Choroid plexus epithelial cell (primary cell): Measurements from ENCODE around the gene LRRC49.
"Not testable (repeated sequence)": the region's sequence is repeated elsewhere in the genome, so short reads cannot be mapped to it uniquely, and the experiment has no call there.

Experiments
- DNase-seq: peaks from one replicate; pipeline ENCODE4 v3.0.0-alpha.2; 2010; ENCODE audit warnings: low read depth
- H3K4me3 ChIP-seq: 2 replicates; pipeline ENCODE4 v1.5.1; 2011; ENCODE audit warnings: low read depth, mild to moderate bottlenecking, control low read depth, low read length, moderate library complexity
- TF ChIP-seq, protein P1 (sequence below): conservative IDR thresholded peaks from 2 replicates; pipeline ENCODE4 v1.5.1; 2011; ENCODE audit warnings: low read depth, mild to moderate bottlenecking, control low read depth, inconsistent platforms, low read length, moderate library complexity

LRRC49 gene

DNA sequence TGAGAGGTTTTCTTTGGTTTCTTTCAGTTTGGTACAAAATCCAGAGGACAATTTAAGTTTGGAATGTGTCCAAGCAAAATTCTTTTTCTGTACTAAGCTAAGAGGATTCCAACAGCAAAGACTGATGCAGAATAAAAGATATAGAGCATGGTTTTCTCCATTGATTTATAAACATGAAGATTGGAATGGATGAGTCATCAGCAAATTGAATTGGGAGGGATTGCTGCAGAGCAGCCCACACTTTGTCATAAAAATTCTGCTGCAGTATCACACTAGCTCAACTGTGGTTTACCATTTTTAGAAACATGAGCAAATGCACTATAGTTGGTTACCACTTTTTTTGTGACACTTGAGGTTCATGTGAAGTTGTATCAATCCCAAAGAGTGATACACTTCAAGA lies 22.6 kb upstream of the LRRC49 start:
- DNase-seq, result peak; percentile 79
- TF ChIP-seq, protein P1, sequence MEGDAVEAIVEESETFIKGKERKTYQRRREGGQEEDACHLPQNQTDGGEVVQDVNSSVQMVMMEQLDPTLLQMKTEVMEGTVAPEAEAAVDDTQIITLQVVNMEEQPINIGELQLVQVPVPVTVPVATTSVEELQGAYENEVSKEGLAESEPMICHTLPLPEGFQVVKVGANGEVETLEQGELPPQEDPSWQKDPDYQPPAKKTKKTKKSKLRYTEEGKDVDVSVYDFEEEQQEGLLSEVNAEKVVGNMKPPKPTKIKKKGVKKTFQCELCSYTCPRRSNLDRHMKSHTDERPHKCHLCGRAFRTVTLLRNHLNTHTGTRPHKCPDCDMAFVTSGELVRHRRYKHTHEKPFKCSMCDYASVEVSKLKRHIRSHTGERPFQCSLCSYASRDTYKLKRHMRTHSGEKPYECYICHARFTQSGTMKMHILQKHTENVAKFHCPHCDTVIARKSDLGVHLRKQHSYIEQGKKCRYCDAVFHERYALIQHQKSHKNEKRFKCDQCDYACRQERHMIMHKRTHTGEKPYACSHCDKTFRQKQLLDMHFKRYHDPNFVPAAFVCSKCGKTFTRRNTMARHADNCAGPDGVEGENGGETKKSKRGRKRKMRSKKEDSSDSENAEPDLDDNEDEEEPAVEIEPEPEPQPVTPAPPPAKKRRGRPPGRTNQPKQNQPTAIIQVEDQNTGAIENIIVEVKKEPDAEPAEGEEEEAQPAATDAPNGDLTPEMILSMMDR, result no peak
- H3K4me3 ChIP-seq, result no peak overlapping the region

DNA sequence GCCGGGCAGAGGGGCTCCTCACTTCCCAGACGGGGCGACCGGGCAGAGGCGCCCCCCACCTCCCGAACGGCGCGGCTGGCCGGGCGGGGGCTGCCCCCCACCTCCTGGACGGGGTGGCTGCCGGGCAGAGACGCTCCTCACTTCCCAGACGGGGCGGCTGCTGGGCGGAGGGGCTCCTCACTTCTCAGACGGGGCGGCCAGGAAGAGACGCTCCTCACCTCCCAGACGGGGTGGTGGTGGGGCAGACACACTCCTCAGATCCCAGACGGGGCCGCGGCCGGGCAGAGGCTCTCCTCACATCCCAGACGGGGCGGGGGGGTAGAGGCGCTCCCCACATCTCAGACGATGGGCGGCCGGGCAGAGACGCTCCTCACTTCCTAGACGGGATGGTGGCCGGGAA lies 21.1 kb upstream of the LRRC49 start:
- not testable (repeated sequence) for H3K4me3 ChIP-seq, DNase-seq

DNA sequence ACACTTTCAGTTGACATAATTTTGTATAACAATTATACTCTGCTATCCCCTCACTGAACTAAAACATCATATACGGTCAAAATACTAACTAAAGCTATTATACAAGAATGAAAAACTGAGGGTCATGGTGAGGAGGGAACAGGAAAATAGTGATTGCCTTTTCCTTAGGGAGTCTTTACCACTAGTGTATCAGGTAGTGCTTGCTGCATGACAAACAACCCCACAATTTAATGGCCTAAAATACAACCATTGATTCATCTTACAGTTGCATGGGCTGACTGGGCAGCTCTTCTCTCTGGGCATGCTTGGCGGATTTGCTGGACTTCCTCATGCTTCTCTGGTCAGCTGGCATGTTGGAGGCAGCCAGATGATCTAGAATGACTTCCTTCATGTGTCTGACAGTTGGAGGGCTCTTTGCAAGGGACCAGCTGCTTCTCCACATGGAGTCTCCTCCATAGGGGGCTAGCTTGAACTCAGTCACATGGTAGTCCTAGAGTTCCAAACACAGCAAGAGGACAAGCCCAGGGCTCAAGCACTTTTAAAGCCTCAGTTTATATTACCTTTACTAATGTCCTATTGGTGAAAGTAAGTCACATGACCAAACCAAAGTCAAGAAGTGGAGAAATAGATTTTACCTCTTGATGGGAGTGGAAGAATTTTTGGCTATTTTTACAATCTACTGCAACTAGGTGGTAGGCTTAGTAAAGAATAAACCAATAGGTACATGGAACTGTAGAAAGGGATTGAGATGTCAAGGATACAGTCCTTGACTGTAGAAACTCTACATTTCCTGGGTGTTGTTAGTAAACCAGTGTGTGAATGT lies 19.2 kb upstream of the LRRC49 start:
- no peak for DNase-seq
- no peak overlapping the region for H3K4me3 ChIP-seq
- TF ChIP-seq, protein P1, result no peak

DNA sequence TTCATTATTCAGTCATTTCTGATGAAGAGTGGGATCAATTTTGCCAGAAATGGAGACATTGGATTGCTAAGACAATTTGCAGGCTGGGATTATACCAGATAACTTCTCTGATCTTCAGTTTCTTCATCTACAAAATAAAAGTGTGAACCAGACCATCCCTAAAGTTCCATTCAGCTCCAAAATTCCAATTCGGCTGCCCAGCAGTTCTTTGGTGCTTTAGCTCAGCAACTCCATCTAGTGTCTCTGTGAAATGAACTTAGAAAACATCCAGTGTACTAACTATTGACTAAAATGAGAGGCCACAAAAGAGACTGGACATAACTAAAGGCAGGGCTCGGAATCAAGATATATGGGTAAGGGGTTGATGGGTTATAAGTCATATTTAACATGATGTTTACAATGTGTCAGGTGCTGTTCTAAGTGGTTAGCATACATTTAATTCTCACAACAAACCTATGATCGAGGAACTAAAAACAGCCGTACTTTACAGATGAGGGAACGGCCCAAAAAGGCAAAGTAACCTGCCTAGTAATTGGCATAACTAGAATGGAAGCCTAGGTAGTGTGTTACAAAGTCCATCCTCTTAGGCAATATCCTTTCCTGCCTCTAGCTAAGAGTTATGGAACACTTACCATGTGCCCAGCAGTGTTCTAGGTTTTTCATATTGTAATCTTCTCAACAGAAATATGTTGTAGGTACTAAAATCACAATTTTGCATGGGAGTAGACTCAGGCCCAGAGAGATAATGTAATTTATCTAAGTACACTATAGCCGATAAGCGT lies 17.4 kb upstream of the LRRC49 start:
- peak; percentile 70 for DNase-seq
- H3K4me3 ChIP-seq, result no peak overlapping the region
- TF ChIP-seq, protein P1, result peak; percentile 79

DNA sequence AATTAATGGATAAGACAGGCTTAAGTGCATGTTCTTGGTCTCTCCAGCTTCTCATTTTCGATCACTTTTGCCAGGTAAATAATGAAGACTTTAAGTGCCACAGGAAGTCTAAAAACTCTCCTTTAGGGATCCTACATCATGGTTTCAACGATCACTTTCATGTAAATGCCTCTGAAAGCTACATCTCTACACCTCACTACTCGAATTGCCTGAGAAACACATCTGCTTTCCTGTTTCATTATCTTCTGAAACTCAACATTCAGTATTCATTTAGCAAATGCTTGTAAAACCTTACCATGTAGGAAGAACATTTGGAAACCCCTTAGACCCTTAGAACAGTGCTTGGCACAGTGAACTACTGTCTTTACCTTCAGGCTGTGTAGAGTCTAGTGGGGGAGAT lies 16.6 kb upstream of the LRRC49 start:
- no peak for DNase-seq
- no peak overlapping the region for H3K4me3 ChIP-seq
- TF ChIP-seq, protein P1, result no peak

DNA sequence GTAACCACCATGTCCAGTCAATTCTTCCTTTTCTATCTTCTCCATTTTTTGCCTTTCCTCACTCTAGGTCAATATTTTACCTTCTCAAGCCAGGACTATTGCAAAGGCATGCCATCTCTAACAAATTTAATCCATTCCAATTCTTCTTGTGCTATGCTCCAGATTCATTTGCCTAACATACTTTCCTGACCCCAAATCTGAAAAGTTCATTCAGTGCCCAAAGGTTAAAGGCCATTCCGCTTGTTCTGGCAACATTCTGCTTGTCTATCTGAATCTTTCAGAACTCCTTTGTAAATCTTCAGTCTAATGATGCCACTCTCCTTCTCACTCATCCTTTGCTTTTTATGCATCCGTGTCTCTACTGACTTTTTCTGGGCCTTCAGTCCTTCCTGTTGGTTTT lies 15.9 kb upstream of the LRRC49 start:
- no peak for DNase-seq
- no peak overlapping the region for H3K4me3 ChIP-seq
- TF ChIP-seq, protein P1, result no peak

DNA sequence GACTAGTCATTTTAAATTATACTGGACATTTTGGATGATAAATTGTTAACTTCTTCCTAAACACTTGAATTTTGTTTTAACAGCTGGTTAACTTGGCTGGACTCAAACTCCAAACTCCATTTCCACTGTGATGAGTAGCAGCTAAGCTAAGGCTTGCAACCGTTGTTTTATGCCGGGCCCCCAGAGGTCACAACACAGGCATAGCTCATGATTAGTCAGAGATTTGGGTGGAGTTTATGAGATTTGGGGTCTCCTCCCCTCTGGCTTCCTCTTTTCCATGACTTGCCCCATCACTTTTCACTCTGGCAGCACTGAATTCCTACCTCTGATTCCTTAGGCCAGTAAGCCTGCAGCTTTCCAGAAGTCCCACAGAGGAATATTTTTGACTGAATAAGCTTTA lies 13.2 kb upstream of the LRRC49 start:
- TF ChIP-seq, protein P1, result no peak
- H3K4me3 ChIP-seq, result no peak overlapping the region
- DNase-seq, result peak; percentile 53
